Stomach (tissue), 9 donors: ENCODE measurements around the gene RPSA. TPM values are rescaled to one million over a fixed set of nuclear protein-coding genes. Genes with fewer than 3 reads are reported as not detected.

Experiments used
- DNase-seq, 2 donors: peaks; one replicate each; pipeline versions ENCODE4 v3.0.0 to v3.0.0-alpha.2; 2013 to 2019
- H3K27ac ChIP-seq, 5 donors: fragments of 200-600 bp in 4 of 5; sonication (generic) in 4 of 5; one replicate each; pipeline ENCODE4 v1.5.1; 2013 to 2019; ENCODE audit warnings: mild to moderate bottlenecking in 1 of 5, moderate library complexity in 1 of 5
- H3K27me3 ChIP-seq, 3 donors: fragments of 200-600 bp; sonication (generic); one replicate each; pipeline ENCODE4 v1.5.1; 2017 to 2019; ENCODE audit warnings: mixed run types in 1 of 3
- H3K36me3 ChIP-seq, 4 donors: fragments of 200-600 bp; sonication (generic); 1 replicate in 3 of 4; 2 replicates in 1 of 4; pipeline ENCODE4 v1.5.1; 2016 to 2019
- H3K4me1 ChIP-seq, 4 donors: fragments of 200-600 bp; sonication (generic); one replicate each; pipeline ENCODE4 v1.5.1; 2016 to 2019
- H3K4me3 ChIP-seq, 4 donors: fragments of 200-600 bp; sonication (generic) in 3 of 4; one replicate each; pipeline ENCODE4 v1.5.1; 2016 to 2019; ENCODE audit warnings: mild to moderate bottlenecking in 1 of 4
- H3K9me3 ChIP-seq, 4 donors: fragments of 200-600 bp; sonication (generic); one replicate each; pipeline ENCODE4 v1.5.1; 2016 to 2019
- CTCF ChIP-seq, 7 experiments: fragments of 450-650 bp in 4 of 7; fragments of 200-600 bp in 3 of 7; sonication (generic) in 3 of 7; IDR thresholded peaks; one replicate each; pipeline ENCODE4 v1.5.1; 2016 to 2019; ENCODE audit warnings: antibody characterized with exemption in 7 of 7, control low read depth in 2 of 7, mild to moderate bottlenecking in 1 of 7
- EP300 ChIP-seq: sonication (generic); formaldehyde crosslinking; IDR thresholded peaks from one replicate; pipeline ENCODE4 v1.6.1; 2017; ENCODE audit warnings: antibody characterized with exemption
- POLR2A ChIP-seq, 4 donors: fragments of 450-650 bp; IDR thresholded peaks; one replicate each; pipeline ENCODE4 v1.6.1; 2016; ENCODE audit warnings: antibody characterized with exemption in 4 of 4, control low read depth in 2 of 4, mild to moderate bottlenecking in 1 of 4, moderate library complexity in 1 of 4
- POLR2AphosphoS5 ChIP-seq, 3 donors: sonication (generic); formaldehyde crosslinking; IDR thresholded peaks; one replicate each; pipeline ENCODE4 v1.6.1; 2016; ENCODE audit warnings: antibody characterized with exemption in 3 of 3
- WGBS, 5 donors: extraction: QIAGEN DNeasy Blood & Tissue Kit in 3 of 5; methylation state at CpG; one replicate each; pipeline versions ENCODE4 v1.1.5 to v1.1.7; 2013 to 2018; 5-methylcytosine and 5-hydroxymethylcytosine counted together
- intact Hi-C: fragments of 100-400 bp; cut with DNase I; formaldehyde crosslinking; loops from one replicate; pipeline ENCODE4 v1.15.1; 2023; ENCODE audit warnings: low total_unique reads
- polyA plus RNA-seq, 3 donors: library from polyadenylated mRNA; stranded (reverse); fragments of 200-250 nt; gene quantifications; one replicate each; pipeline ENCODE4 v1.2.3, GENCODE V29; 2013
- total RNA-seq, 5 donors: library from RNA; depleted of rRNA; stranded (reverse); fragments of >200 nt; gene quantifications; one replicate each; pipeline versions ENCODE4 v1.1.0 to v1.2.3, GENCODE V29; 2014 to 2016
- donor health status: healthy with polysubstance abuse.
- donor health status: Bipolar disorder and iron deficiency.
- donor health status: healthy.

The RPSA gene
- total and polyA plus RNA-seq, 8 donors = 346 to 2,119 (median 1,066) TPM

- H3K4me1 ChIP-seq = peaks cover 14 to 43% (median 32%) of the 10 kb centered on the region in 4 donors
- no peak overlapping the region for H3K4me3 ChIP-seq
- H3K27ac ChIP-seq = no peak overlapping the region
- intact Hi-C loops = no loop called here
- DNase-seq = no peak
- peaks cover 43 to 61% (median 60%) of the 10 kb centered on the region in 4 donors for H3K36me3 ChIP-seq
- TF ChIP-seq CTCF (IDR thresholded peaks at IDR 0.05) (no peak), POLR2A (IDR thresholded peaks at IDR 0.05) (no peak), POLR2AphosphoS5 (IDR thresholded peaks at IDR 0.05) (no peak), EP300 (no peak)
- no peaks in the 10 kb centered on the region for H3K27me3 ChIP-seq
- 82 to 91% (median 86%) methylated on average over 4 of the region's 4 CpGs for WGBS, 5 donors
- H3K9me3 ChIP-seq = no peaks in the 10 kb centered on the region
Measured at GRCh38 chr3:39390181-39390580, 16.3 kb upstream of the RPSA start.

GRCh38 chr3:39396690-39397089 is 9.8 kb upstream of the RPSA start:
- no peak for TF ChIP-seq CTCF (IDR thresholded peaks at IDR 0.05)
- no peak for TF ChIP-seq POLR2A (IDR thresholded peaks at IDR 0.05)
- TF ChIP-seq EP300 = no peak
- no peak for TF ChIP-seq POLR2AphosphoS5 (IDR thresholded peaks at IDR 0.05)

GRCh38 chr3:39398700-39399099 is 7.8 kb upstream of the RPSA start:
- Histone ChIP-seq H3K9me3 (no peaks in the 10 kb centered on the region), H3K4me3 (no peak overlapping the region), H3K36me3 (peaks cover 36 to 81% (median 71%) of the 10 kb centered on the region in 4 donors), H3K27me3 (no peaks in the 10 kb centered on the region), H3K4me1 (no peaks in the 10 kb centered on the region), H3K27ac (no peak overlapping the region)
- intact Hi-C loops = no loop called here
- no peak for DNase-seq
- TF ChIP-seq CTCF (IDR thresholded peaks at IDR 0.05) = no peak
- TF ChIP-seq POLR2AphosphoS5 (IDR thresholded peaks at IDR 0.05) = no peak
- no peak for TF ChIP-seq EP300
- TF ChIP-seq POLR2A (IDR thresholded peaks at IDR 0.05) = no peak
- WGBS, 5 donors = 78 to 100% (median 91%) methylated on average over 4 of the region's 4 CpGs

More at GRCh38 chr3:39396690-39397089, 9.8 kb upstream of the RPSA start:
- intact Hi-C loops = no loop called here
- peaks cover 54 to 95% (median 91%) of the 10 kb centered on the region in 4 donors for H3K36me3 ChIP-seq
- DNase-seq = no peak
- no peak overlapping the region for H3K27ac ChIP-seq
- H3K4me1 ChIP-seq = no peaks in the 10 kb centered on the region
- no peaks in the 10 kb centered on the region for H3K27me3 ChIP-seq
- H3K9me3 ChIP-seq = no peaks in the 10 kb centered on the region
- no peak overlapping the region for H3K4me3 ChIP-seq
- 88 to 95% (median 90%) methylated on average over 3 of the region's 3 CpGs for WGBS, 5 donors

- DNase-seq = no peak
- H3K36me3 ChIP-seq = peaks cover 13 to 48% (median 38%) of the 10 kb centered on the region in 4 donors
- H3K9me3 ChIP-seq = no peaks in the 10 kb centered on the region
- intact Hi-C loops = no loop called here
- H3K4me3 ChIP-seq = no peak overlapping the region
- no peaks in the 10 kb centered on the region for H3K27me3 ChIP-seq
- no peak for TF ChIP-seq CTCF (IDR thresholded peaks at IDR 0.05)
- TF ChIP-seq POLR2A (IDR thresholded peaks at IDR 0.05) = no peak
- no peak for TF ChIP-seq EP300
- H3K27ac ChIP-seq = no peak overlapping the region
- peaks cover 0 to 10% (median under 1%) of the 10 kb centered on the region in 4 donors for H3K4me1 ChIP-seq
- WGBS, 5 donors = 55 to 69% (median 60%) methylated on average over 2 of the region's 2 CpGs
Measured at GRCh38 chr3:39401983-39402382, 4.5 kb upstream of the RPSA start.
